Caco-2 (cell line): ENCODE results near the gene ODAPH. TPM values are rescaled to one million over a fixed set of nuclear protein-coding genes. Genes with fewer than 3 reads are reported as not detected.
A peak's percentile ranks its signal among the peaks of the same experiment; 100 is the strongest.
"Not testable (repeated sequence)": the region's sequence is repeated elsewhere in the genome, so short reads cannot be mapped to it uniquely, and the experiment has no call there.

Experiments used
- Bru-seq: library from RNA; stranded (reverse); fragments of 400-500 nt; gene quantifications from one replicate; lab custom pipeline; 2021; lab: Mats Ljungman, UMichigan
- BruChase-seq, 2 experiments: library from RNA; stranded (reverse); fragments of 400-500 nt; gene quantifications; one replicate each; lab custom pipeline; 2021; lab: Mats Ljungman, UMichigan
- BruUV-seq: library from RNA; stranded (reverse); fragments of 400-500 nt; replicated peaks from 2 replicates; lab custom pipeline; 2021; lab: Mats Ljungman, UMichigan
- CTCF ChIA-PET: fragments of 300-600 bp; sonication (Branson Sonifier 250); formaldehyde crosslinking; loops from one replicate; lab custom pipeline; 2022; ENCODE audit warnings: antibody characterized with exemption; lab: Charles Lee
- POLR2A ChIA-PET: fragments of 300-600 bp; sonication (Branson Sonifier 250); formaldehyde crosslinking; loops from one replicate; lab custom pipeline; 2022; ENCODE audit warnings: antibody characterized with exemption; lab: Charles Lee
- DNase-seq, 2 experiments: peaks; one replicate each; pipeline versions ENCODE4 v3.0.0 to v3.0.0-alpha.2; 2020 to 2022
- H3K27me3 ChIP-seq: replicated peaks from 2 replicates; pipeline ENCODE4 v1.6.0; 2011; ENCODE audit warnings: low read length; ENCODE audit not compliant: control insufficient read depth, insufficient read depth
- H3K36me3 ChIP-seq: 2 replicates; pipeline ENCODE4 v1.5.1; 2011; ENCODE audit warnings: low read length; ENCODE audit not compliant: control insufficient read depth, insufficient read depth
- H3K4me1 ChIP-seq: fragments of 250-450 bp; sonication (Bioruptor Pico); 2 replicates; pipeline ENCODE4 v1.5.1; 2020; ENCODE audit warnings: mild to moderate bottlenecking
- H3K4me3 ChIP-seq: 2 replicates; pipeline ENCODE4 v1.5.1; 2011; ENCODE audit warnings: low read depth, mild to moderate bottlenecking, control low read depth, low read length
- H3K9me3 ChIP-seq: fragments of 250-450 bp; sonication (Bioruptor Pico); 2 replicates; pipeline ENCODE4 v1.5.1; 2020; ENCODE audit warnings: mild to moderate bottlenecking, moderate library complexity
- H3K27ac Mint-ChIP-seq: one replicate; pipeline ENCODE4 v1.8.0; 2022; ENCODE audit warnings: mixed read lengths; ENCODE audit not compliant: unreplicated experiment
- H3K27me3 Mint-ChIP-seq: one replicate; pipeline ENCODE4 v1.8.0; 2022; ENCODE audit warnings: mixed read lengths; ENCODE audit not compliant: insufficient read depth, unreplicated experiment
- H3K36me3 Mint-ChIP-seq: one replicate; pipeline ENCODE4 v1.8.0; 2022; ENCODE audit warnings: mild to moderate bottlenecking, mixed read lengths; ENCODE audit not compliant: insufficient read depth, unreplicated experiment
- H3K4me1 Mint-ChIP-seq: one replicate; pipeline ENCODE4 v1.8.0; 2022; ENCODE audit warnings: low read depth, mixed read lengths; ENCODE audit not compliant: unreplicated experiment
- H3K4me3 Mint-ChIP-seq: one replicate; pipeline ENCODE4 v1.8.0; 2022; ENCODE audit warnings: mild to moderate bottlenecking, moderate library complexity, mixed read lengths; ENCODE audit not compliant: unreplicated experiment
- H3K9me3 Mint-ChIP-seq: one replicate; pipeline ENCODE4 v1.8.0; 2022; ENCODE audit warnings: mixed read lengths; ENCODE audit not compliant: unreplicated experiment
- intact Hi-C: fragments of 100-400 bp; cut with micrococcal nuclease; formaldehyde crosslinking; loops from one replicate; pipeline ENCODE4 v1.10.0; 2022; ENCODE audit not compliant: unreplicated experiment
- long read RNA-seq: library from polyadenylated mRNA; stranded (forward); transcript quantifications from one replicate; pipeline ENCODE4 v2.0.0, GENCODE V29; 2022
- total RNA-seq: library from RNA; stranded (reverse); gene quantifications from 2 replicates; pipeline ENCODE4 v1.2.3, GENCODE V29; 2022
- TF ChIP-seq, protein P1 (sequence below), 2 experiments: fragments of 200-600 bp in 1 of 2; IDR thresholded peaks; 1 replicate in 1 of 2; 2 replicates in 1 of 2; pipeline versions ENCODE4 v1.5.1 to v1.8.0; 2011 to 2022; ENCODE audit warnings: antibody characterized with exemption in 1 of 2, control low read depth in 1 of 2, inconsistent platforms in 1 of 2, low read depth in 1 of 2, low read length in 1 of 2, mild to moderate bottlenecking in 1 of 2, moderate library complexity in 1 of 2; ENCODE audit not compliant: insufficient read depth in 1 of 2, severe bottlenecking in 1 of 2, unreplicated experiment in 1 of 2

The ODAPH gene
- total RNA-seq (not detected in 2 replicates), Bru-seq, nascent RNA (percentile 25 among the genes with signal in this experiment), BruChase-seq, experiment 1, labeled RNA remaining after a 2-hour chase (percentile 24 among the genes with signal in this experiment), BruChase-seq, experiment 2, labeled RNA remaining after a 6-hour chase (percentile 12 among the genes with signal in this experiment)
- long read RNA-seq, result 0 reads

DNA sequence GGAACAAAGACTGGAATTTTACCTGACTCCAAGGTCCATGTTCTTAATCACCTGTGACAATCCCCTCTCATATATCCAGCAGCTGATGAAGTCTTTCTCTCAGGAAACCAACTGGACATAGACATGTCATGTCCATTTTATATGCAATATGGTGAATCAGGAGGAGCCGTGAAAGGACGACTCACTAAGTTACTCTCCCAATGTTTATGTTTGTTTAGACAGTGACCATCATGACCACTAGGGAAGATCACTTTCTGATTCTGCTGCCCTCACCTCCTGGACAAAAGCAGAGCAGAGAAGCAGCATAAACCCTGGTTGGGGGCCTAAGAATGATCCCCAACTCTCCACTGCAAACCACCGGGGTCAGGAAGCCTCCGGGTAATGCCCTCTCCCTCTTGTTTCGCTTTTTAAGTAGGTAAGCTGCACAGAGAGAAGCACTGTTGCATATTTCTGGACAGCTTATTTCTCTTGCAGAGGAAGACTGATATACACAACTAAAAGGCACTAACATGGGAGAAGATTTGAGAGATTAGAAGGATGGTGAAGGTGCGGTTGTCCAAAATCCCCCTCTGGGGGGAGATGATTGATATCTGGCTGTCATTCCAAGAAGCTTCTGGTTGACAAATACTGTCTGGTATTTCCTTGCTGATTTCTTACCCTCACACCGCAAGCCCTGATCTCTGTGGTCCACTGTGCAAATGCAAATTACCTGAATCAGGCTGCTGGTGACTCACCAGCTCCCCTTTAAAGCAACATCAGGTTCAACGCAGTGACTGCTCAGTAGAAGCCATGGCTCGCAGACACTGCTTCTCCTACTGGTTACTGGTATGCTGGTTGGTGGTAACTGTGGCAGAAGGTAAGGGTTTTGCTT is at the start of gene ODAPH:
TSS of gene ODAPH (plus strand) at position 773 of the 871 bp plus-strand sequence. CDS start at position 790, 17 bp downstream.
- Mint-ChIP-seq H3K27ac (no peak within 1 kb of the TSS), H3K36me3 (no peaks in the 10 kb centered on the region), H3K4me3 (no peak within 1 kb of the TSS), H3K9me3 (no peaks in the 10 kb centered on the region), H3K27me3 (no peaks in the 10 kb centered on the region), H3K4me1 (peaks cover 20% of the 10 kb centered on the region)
- H3K4me1 ChIP-seq, result peaks cover 10% of the 10 kb centered on the region
- CTCF ChIA-PET, result interaction anchor here (0.6 kb wide), 1 partner anchor 706 kb away, joined by 3 read pairs; no protein-coding TSS in a partner anchor
- H3K36me3 ChIP-seq, result no peaks in the 10 kb centered on the region
- H3K27me3 ChIP-seq, result no peaks in the 10 kb centered on the region
- DNase-seq, result peak in 1 of 2 experiments; percentile 22
- no peaks in the 10 kb centered on the region for H3K9me3 ChIP-seq
- TF ChIP-seq, protein P1, sequence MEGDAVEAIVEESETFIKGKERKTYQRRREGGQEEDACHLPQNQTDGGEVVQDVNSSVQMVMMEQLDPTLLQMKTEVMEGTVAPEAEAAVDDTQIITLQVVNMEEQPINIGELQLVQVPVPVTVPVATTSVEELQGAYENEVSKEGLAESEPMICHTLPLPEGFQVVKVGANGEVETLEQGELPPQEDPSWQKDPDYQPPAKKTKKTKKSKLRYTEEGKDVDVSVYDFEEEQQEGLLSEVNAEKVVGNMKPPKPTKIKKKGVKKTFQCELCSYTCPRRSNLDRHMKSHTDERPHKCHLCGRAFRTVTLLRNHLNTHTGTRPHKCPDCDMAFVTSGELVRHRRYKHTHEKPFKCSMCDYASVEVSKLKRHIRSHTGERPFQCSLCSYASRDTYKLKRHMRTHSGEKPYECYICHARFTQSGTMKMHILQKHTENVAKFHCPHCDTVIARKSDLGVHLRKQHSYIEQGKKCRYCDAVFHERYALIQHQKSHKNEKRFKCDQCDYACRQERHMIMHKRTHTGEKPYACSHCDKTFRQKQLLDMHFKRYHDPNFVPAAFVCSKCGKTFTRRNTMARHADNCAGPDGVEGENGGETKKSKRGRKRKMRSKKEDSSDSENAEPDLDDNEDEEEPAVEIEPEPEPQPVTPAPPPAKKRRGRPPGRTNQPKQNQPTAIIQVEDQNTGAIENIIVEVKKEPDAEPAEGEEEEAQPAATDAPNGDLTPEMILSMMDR (IDR thresholded peaks at IDR 0.05; ENCODE audit: insufficient read depth in 1 of 2, low read depth in 1 of 2, low read length in 1 of 2, severe bottlenecking in 1 of 2, unreplicated experiment in 1 of 2), result peak in 1 of 2 experiments; percentile 12
- POLR2A ChIA-PET, result interaction anchor here (0.8 kb wide), 1 partner anchor 169 kb away, joined by 3 read pairs; the partner anchor contains the start of gene USO1
- intact Hi-C loops, result no loop called here
- no TSS peak for BruUV-seq
- H3K4me3 ChIP-seq, result no peak within 1 kb of the TSS

DNA sequence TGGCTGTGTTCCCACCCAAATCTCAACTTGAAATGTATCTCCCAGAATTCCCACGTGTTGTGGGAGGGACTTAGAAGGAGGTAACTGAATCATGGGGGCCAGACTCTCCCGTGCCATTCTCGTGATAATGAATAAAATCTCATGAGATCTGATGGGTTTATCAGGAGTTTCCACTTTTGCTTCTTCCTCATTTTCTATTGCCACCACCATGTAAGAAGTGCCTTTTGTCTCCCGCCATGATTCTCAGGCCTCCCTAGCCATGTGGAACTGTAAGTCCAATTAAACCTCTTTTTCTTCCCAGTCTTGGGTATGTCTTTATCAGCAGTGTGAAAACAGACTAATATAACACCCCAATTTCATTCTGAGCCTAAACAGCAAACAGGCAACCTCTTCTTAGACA is 46.3 kb upstream of the ODAPH start:
- H3K4me3 Mint-ChIP-seq, H3K9me3 Mint-ChIP-seq, intact Hi-C loops, DNase-seq, H3K27me3 Mint-ChIP-seq, H3K9me3 ChIP-seq, H3K27ac Mint-ChIP-seq, CTCF ChIA-PET, POLR2A ChIA-PET, BruUV-seq, H3K36me3 ChIP-seq, H3K27me3 ChIP-seq, H3K4me3 ChIP-seq: not testable (repeated sequence)
- Mint-ChIP-seq H3K36me3 (peaks cover 31% of the 10 kb centered on the region), H3K4me1 (peaks cover 26% of the 10 kb centered on the region)
- H3K4me1 ChIP-seq, result peaks cover 32% of the 10 kb centered on the region

DNA sequence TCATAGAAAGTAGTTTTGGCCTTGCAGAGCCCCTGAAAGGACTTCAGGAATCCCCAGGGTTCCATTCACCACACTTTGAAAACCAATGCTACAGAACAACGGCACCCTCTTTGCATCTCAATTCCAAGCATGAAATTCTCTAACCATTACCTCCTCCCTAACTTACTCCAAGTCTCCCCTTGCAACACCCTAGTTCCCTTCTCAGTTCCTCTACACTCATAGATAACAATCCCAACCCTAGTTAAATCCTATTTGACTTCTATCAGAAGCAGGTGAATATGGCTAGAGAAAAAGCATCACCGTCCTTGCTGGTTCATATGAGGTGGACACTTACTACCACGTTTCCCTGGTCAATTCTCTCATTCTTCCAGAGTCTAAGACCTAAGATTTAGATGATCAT is 44.0 kb upstream of the ODAPH start:
- peaks cover 1% of the 10 kb centered on the region; the same call in 1 of the 2 replicates for H3K36me3 ChIP-seq
- POLR2A ChIA-PET, result no interaction called here
- no peaks in the 10 kb centered on the region for H3K27me3 ChIP-seq
- Mint-ChIP-seq H3K4me1 (peaks cover 20% of the 10 kb centered on the region), H3K27me3 (no peaks in the 10 kb centered on the region), H3K9me3 (no peaks in the 10 kb centered on the region), H3K36me3 (peaks cover 16% of the 10 kb centered on the region), H3K27ac (no peak overlapping the region), H3K4me3 (no peak overlapping the region)
- peak overlapping the region; percentile 4; the same call in 1 of the 2 replicates for H3K4me3 ChIP-seq
- intact Hi-C loops, result no loop called here
- no TSS peak for BruUV-seq
- TF ChIP-seq, protein P1 (IDR thresholded peaks at IDR 0.05; ENCODE audit: insufficient read depth in 1 of 2, low read depth in 1 of 2, low read length in 1 of 2, severe bottlenecking in 1 of 2, unreplicated experiment in 1 of 2), result no peak
- 0 out of 2 replicates have a peak, but pooled peaks cover 2% of the 10 kb centered on the region for H3K9me3 ChIP-seq
- no peak for DNase-seq
- H3K4me1 ChIP-seq, result peaks cover 27% of the 10 kb centered on the region
- CTCF ChIA-PET, result interaction anchor here (1.5 kb wide), 1 partner anchor 21 kb away, joined by 3 read pairs; no protein-coding TSS in a partner anchor
